ENCODE results near the gene SLC12A5.
"Not testable (repeated sequence)": the region's sequence is repeated elsewhere in the genome, so short reads cannot be mapped to it uniquely, and the experiment has no call there.

SLC12A5 gene

GRCh38 chr20:46088409-46089166, 59.6 kb downstream of the SLC12A5 start:
- no peak for DNase-seq (ENCODE audit: low spot score)

GRCh38 chr20:46089167-46089416, 60.1 kb downstream of the SLC12A5 start:
- no peak for TF ChIP-seq CTCF (IDR thresholded peaks at IDR 0.05; ENCODE audit: extremely low read depth, missing control alignments)
- no peak for DNase-seq (ENCODE audit: low spot score)

More at GRCh38 chr20:46088409-46089166, 59.6 kb downstream of the SLC12A5 start:
- TF ChIP-seq CTCF (IDR thresholded peaks at IDR 0.05; ENCODE audit: extremely low read depth, missing control alignments) = no peak

GRCh38 chr20:46089417-46090388, 60.7 kb downstream of the SLC12A5 start, which contains the start of gene NCOA5:
Gene NCOA5 (minus strand): TSS chr20:46089962. CDS start chr20:46079424, 10,538 bp downstream.
- peak; percentile 98 for DNase-seq (ENCODE audit: low spot score)

GRCh38 chr20:46091622-46092535, 62.9 kb downstream of the SLC12A5 start:
- DNase-seq (ENCODE audit: low spot score) = not testable (repeated sequence)

More at GRCh38 chr20:46089417-46090388, 60.7 kb downstream of the SLC12A5 start, which contains the start of gene NCOA5:
- peak; percentile 43 for TF ChIP-seq CTCF (IDR thresholded peaks at IDR 0.05; ENCODE audit: extremely low read depth, missing control alignments)

- no peak for TF ChIP-seq CTCF (IDR thresholded peaks at IDR 0.05; ENCODE audit: extremely low read depth, missing control alignments)
Measured at GRCh38 chr20:46093531-46093930, 64.5 kb downstream of the SLC12A5 start.

GRCh38 chr20:46099491-46100287, 70.7 kb downstream of the SLC12A5 start:
- peak; percentile 37 for TF ChIP-seq CTCF (IDR thresholded peaks at IDR 0.05; ENCODE audit: extremely low read depth, missing control alignments)
- DNase-seq (ENCODE audit: low spot score) = peak; percentile 47

More at GRCh38 chr20:46093531-46093930, 64.5 kb downstream of the SLC12A5 start:
- DNase-seq (ENCODE audit: low spot score) = no peak

GRCh38 chr20:46100444-46100843, 71.4 kb downstream of the SLC12A5 start:
- DNase-seq (ENCODE audit: low spot score) = not testable (repeated sequence)

All from GM20000 (cell line).